HUDEP-2 (cell line): ENCODE results near the gene RAP2B.
"Not testable (repeated sequence)": the region's sequence is repeated elsewhere in the genome, so short reads cannot be mapped to it uniquely, and the experiment has no call there.

Source experiments
- DNase-seq, 76 experiments: peaks; one replicate each; lab custom pipeline; 2025; ENCODE audit not compliant: unreplicated experiment in 76 of 76; lab: John Stamatoyannopoulos, UW

Gene RAP2B

DNA sequence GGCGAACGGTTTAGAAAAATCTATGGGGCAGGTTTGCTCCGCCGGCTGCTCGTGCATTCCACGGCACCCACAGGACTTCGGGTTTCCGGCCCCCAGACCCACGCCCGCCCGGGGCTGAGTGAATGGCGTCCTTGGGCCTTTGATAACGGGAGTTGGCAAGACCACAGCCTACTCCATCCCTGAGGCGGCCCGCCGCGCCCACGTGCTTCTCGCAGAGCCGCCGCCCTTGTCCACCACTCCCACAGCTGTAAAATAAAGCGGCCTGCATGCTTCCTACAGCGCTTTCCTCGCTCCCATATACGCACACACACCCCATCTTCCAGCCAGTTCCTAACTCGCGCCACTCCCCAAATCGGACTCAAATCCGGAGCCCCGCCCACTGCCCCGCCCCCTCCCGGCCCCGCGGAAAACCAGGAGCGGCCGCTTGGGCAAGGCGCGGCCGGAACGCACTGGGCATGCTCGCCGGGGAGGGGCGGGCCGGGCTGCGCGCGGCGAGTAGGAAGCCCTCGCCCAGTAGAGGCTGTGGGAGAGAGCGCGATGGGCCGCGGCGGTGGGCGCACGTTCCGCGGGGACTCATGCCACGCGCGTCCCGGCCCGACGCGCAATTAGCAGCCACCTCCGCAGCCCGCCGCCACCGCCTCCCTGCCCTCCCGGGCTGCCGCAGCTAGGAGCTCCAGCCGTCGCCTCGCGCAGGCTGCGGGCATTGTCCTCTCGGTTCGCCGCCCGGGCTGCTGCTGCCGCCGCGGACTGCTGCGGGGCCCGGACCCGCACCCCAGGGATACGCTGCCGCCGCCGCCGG, at the start of gene RAP2B:
RAP2B (plus strand) TSS at position 513 of the 799 bp plus-strand sequence. CDS start 468 bp downstream, outside the sequence.
- peak; percentile 13 to 97 (median 92) for DNase-seq

- no peak for DNase-seq
Measured at GRCh38 chr3:153113541-153113940, 48.5 kb upstream of the RAP2B start.

GRCh38 chr3:153114270-153114669, 47.8 kb upstream of the RAP2B start:
- not testable (repeated sequence) for DNase-seq

DNA sequence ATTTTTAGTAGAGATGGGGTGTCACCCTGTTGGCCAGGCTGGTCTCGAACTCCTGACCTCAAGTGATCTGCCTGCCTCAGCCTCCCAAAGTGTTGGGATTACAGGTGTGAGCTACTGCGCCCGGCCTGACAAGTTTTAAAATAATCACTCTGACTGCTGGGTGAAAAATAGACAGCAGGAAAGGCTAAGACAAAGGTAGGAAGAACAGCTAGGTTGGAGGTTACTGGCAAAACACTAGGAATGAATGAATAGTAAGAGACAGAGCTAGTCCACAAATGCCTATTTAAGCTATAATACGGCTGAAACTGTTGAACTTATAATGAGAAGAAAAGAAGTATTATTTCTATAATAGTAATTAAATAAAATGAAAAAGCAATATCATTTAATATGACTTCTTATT, 46.7 kb upstream of the RAP2B start:
- no peak for DNase-seq

DNA sequence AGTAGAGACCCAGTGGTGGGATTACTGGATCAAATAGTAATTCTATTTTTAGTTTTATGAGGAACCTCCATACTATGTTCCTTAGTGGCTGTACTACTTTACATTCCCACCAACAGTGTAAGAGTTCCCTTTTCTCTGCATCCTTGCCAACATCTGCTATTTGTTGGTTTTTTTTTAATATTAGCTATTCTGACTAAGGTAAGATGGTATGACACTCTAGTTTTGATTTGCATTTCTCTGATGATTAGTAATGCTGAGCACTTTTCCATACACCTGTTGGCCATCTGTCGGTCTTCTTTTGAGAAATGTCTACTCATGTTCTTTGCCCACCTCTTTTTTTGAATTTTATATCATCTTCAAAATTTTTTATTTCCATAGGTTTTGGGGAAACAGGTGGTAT, 34.2 kb upstream of the RAP2B start:
- no peak for DNase-seq

- no peak for DNase-seq
Measured at GRCh38 chr3:153129426-153129825, 32.6 kb upstream of the RAP2B start.

DNA sequence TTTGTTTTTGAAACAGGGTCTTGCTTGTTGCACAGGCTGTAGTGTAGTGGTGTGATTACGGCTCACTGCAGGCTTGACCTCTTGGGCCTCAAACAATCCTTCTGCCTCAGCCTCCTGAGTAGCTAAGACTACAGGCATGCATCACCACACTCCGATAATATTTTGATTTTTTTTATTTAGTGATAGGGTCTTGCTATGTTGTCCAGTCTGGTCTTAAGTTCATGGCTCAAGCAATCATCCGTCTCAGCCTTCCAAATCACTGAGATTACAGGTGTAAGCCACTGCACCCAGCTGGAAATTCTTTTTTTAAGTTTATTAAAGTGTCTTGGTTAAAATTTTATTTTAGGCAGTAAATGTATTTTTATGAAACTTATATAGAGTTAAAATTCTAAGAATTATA, 32.2 kb upstream of the RAP2B start:
- no peak for DNase-seq

GRCh38 chr3:153130312-153130977, 31.6 kb upstream of the RAP2B start:
- no peak for DNase-seq

GRCh38 chr3:153137626-153138025, 24.4 kb upstream of the RAP2B start:
- no peak for DNase-seq

DNA sequence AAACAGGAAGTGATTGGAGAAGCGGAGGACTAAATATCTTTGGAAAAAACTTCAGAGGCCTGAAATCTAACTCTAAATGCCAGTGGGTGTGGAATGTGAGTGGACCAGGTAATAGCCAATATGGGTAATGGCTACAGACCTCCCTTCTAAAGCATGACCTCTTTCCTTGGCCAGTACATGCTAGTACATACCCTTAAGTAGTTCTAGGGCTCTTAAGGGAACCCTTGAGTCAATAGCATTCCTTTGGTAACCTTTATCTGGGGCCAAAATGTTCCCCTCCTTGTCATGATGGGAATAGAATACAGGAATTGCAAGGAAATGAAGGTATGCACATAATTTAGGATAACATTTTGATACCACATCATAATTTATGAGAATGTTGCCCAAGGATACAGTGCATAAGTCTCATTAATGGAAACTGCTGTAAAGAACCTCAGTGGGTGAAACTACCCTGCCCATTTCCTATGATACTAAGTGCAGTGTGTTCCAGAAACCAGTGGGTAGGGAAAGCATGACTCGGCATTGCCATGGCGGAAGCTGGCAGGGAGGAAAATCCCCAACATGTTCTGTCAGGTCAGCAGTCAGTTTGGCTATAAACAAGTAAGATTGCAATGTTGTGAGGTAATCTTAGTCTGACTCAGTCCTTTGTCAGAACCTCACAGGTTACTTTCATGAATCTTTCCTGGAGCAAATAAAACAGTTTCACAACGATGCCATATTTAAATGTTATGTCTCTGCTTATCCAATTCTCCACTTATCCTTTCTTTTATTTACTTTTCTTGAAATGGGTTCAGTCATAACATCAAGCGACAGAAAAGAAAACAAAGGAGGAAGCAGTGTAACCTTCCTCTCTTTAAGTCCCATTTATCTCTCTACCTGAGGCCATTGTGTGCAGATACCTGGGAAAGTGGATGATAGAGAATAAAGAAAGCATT, 23.5 kb upstream of the RAP2B start:
- no peak for DNase-seq

GRCh38 chr3:153142961-153143360, 19.1 kb upstream of the RAP2B start:
- DNase-seq, result no peak

DNA sequence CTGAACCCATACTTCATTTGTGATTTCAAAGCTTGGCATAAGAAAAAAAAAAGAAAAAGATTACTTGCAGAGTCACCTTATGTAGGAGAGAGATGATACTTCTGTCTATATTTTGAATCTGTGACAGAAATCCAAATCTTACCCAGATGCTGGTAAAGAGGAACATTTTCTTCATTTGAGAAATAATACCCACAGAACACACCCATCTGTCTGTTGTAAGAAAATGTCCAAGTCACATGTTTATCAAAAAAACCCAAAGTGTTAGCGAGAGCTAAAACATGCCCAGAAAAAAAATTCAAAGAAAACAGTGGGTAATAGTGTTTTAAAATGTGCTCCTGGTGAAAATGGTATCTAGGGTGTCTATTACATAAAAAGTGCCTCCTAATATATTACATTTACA, 18.0 kb upstream of the RAP2B start:
- no peak for DNase-seq

DNA sequence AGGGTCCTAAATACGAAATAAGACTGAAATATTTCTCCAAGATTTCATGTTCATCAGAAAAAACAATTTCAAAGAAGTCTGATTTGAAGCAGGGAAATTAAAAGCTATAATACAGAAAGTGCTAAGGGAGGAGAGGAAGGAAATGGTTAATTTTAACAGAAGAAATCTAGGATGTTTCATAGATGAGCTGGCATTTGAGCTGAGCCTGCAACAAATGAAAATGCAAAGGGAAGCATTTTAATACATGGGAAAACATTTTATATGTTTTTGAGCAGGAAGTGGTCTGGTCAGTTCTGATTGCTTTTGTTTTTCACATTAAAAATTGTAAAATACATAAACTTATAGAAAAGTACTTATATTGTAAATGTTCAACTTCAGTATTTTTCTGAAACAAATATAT, 17.2 kb upstream of the RAP2B start:
- no peak for DNase-seq

DNA sequence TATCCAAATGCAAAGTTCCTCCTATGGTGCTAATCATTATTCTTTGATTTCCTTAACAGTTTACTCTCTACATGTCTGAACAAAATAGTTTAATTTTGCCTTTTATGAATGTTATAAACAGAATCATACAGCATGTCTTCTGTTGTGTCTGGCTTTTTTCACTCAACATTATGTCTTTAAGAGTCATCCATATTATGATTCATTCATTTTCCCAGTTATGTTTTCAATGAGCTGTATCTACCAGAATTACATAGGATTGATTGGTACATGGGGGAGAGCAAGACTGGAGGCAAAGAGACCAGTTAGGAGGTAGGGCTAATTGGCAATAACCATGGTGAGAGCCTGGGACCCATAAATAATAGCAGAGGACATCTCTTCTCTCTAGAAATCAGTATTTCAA, 16.6 kb upstream of the RAP2B start:
- DNase-seq, result no peak

DNA sequence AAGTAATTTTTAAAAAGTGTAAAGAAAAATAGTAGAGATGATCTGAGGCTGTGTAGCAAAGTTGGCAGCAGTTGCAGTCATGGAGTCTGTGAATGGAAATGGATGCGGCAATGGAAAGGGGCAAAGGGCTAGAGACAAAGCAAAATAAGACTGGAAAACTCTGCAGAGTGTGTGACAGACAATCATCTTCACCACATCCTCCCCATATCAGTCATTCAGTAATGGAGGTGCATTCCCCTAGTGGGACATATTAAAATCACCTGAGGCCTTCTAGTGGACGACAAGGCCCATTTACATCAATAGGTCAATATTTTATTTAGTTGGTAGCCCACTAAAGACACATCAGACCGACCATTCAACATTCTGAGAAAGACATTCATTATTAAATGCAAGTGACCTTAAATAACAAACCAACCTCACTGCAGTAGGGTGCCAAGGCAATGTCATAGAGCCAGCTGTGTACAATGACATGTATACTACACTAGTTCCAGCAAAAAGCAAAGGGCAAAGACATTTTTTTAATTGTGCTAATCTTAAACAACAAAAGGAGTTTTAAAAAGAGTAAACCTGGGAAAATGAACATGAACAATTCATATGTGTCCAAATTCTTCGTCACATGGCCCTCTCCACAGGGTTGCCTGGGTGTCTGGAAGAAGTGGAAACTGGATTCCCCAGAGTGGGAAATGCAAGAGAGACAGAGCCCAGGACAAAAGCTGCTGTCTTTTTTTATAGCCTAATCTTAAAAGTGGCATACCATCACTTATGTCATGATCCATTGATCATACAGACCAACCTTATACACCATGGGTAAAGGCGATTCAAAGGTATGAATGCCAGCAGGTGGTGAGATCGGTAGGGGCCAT, 15.6 kb upstream of the RAP2B start:
- DNase-seq, result no peak

DNA sequence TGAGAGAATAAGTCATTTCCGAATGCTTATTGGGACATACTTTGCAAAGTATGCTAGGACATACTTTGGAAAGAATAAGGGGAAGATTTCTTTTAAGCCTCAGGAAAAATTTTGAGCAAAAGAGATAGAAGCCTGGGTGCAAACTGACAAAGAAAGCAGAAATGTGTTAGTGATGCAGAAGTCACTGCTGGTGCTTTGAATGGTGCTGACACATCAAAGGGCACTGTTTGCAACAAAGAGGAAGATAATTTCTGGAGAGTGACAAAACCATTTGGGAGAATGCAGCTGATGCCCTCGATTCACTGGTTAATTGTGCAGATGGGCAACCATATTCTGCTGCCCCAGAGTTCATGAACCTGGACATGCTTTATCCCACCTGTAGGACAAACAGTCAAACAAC, 11.0 kb upstream of the RAP2B start:
- no peak for DNase-seq

DNA sequence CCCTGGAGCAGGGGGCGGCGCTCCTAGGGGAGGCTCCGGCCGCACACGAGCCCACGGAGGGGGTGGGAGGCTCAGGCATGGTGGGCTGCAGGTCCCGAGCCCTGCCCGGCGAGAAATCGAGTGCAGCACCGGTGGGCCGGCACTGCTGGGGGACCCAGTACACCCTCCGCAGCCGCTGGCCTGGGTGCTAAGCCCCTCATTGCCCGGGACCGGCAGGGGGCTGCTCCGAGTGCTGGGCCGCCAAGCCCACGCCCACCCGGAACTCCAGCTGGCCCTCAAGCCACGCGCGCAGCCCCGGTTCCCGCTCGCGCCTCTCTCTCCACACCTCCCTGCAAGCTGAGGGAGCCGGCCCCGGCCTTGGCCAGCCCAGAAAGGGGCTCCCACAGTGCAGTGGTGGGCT, 6.2 kb upstream of the RAP2B start:
- not testable (repeated sequence) for DNase-seq

DNA sequence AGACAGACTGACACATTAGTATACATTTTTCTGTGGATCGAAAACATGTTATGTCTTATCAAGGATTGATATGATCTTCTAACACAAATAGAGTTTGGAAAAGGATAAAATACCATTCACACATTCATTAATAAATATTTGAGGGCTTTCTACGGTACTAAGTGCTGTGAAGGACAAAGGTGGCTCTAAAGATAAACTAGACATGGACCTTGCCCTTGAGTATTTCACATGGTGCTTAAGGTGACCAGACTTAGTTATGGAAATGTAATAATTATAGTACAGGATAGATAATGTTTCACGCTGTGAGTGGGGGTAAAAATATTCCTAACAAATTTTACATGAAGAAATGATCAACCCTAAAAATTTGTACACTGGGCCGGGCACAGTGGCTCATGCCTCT, 3.8 kb upstream of the RAP2B start:
- DNase-seq, result no peak

DNA sequence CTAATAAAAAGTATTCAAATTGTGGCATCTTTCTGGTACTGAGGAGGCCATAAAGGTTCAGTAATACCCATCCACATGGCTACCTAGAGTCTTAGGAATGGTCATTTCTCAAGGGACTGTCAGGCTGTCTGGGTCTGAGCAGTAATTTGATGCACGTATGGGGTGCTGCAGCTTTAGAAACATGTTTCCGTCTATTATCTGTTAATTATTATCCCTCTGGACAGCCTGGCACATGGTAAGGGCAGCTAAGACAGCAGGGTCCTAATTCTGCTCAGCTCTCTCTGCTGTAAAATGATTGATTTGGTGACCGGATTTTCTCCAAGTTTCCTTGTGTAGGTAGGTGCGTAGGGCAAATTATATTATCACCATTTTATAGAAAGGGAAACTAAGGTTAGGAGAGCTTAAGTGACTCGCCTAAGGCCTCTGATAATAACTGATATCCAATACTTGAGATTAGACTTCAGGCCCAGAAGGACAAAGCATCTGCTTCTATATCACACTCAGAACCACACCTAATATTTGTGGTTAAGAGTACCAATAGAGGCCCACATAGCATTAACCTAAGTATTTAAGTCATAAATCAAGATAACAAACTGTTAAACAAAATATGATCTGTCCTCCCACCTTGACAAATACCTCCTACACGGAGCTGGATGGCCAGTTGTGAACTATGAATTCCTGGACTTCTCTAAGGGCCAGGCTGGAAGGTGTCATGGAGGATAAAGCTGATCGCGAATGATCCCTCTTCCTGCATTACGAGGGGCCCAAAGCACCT, 2.9 kb upstream of the RAP2B start:
- DNase-seq, result no peak
